ENCODE measurements around the gene DEGS2.
"Not testable (repeated sequence)": the region's sequence is repeated elsewhere in the genome, so short reads cannot be mapped to it uniquely, and the experiment has no call there.

Gene DEGS2

GRCh38 chr14:100176811-100177327 is 17.4 kb upstream of the DEGS2 start:
- DNase-seq: no peak

GRCh38 chr14:100173353-100173752 is 13.9 kb upstream of the DEGS2 start:
- no peak for DNase-seq

GRCh38 chr14:100172811-100173210 is 13.4 kb upstream of the DEGS2 start:
- DNase-seq: no peak

- no peak for DNase-seq
Measured at GRCh38 chr14:100170880-100171279, 11.4 kb upstream of the DEGS2 start.

- no peak for DNase-seq
Measured at GRCh38 chr14:100168506-100168905, 9.1 kb upstream of the DEGS2 start.

- DNase-seq: no peak
Measured at GRCh38 chr14:100165831-100166440, 6.5 kb upstream of the DEGS2 start.

GRCh38 chr14:100165376-100165775 is 5.9 kb upstream of the DEGS2 start:
- DNase-seq: no peak

GRCh38 chr14:100160534-100160916 is 1.1 kb upstream of the DEGS2 start:
- no peak for DNase-seq

- no peak for DNase-seq
Measured at GRCh38 chr14:100159865-100160533, 554 bp upstream of the DEGS2 start.

- no peak for DNase-seq
Measured at GRCh38 chr14:100158566-100159093, 815 bp downstream of the DEGS2 start.

GRCh38 chr14:100157548-100158232 is 1.8 kb downstream of the DEGS2 start:
- DNase-seq: not testable (repeated sequence)

- DNase-seq: no peak
Measured at GRCh38 chr14:100156776-100157175, 2.7 kb downstream of the DEGS2 start.

- DNase-seq: no peak
Measured at GRCh38 chr14:100155756-100156616, 3.5 kb downstream of the DEGS2 start.

- no peak for DNase-seq
Measured at GRCh38 chr14:100155049-100155621, 4.3 kb downstream of the DEGS2 start.

GRCh38 chr14:100153560-100153959 is 5.9 kb downstream of the DEGS2 start:
- no peak for DNase-seq

GRCh38 chr14:100152091-100152490 is 7.4 kb downstream of the DEGS2 start:
- no peak for DNase-seq

GRCh38 chr14:100150932-100151587 is 8.4 kb downstream of the DEGS2 start:
- DNase-seq: no peak

GRCh38 chr14:100149851-100150611 is 9.4 kb downstream of the DEGS2 start:
- no peak for DNase-seq

GRCh38 chr14:100148837-100149731 is 10.4 kb downstream of the DEGS2 start:
- DNase-seq: no peak
